GM04503 (cell line): ENCODE results near the gene ARHGAP4.

Experiments
- DNase-seq: peaks from one replicate; pipeline ENCODE4 v3.0.0-alpha.2; 2012; ENCODE audit warnings: low read depth

The ARHGAP4 gene

GRCh38 chrX:153963546-153963945 lies 37.5 kb upstream of the ARHGAP4 start:
- no peak for DNase-seq

GRCh38 chrX:153961292-153961691 lies 35.2 kb upstream of the ARHGAP4 start:
- no peak for DNase-seq

- no peak for DNase-seq
These were observed 34.7 kb upstream of the ARHGAP4 start for GRCh38 chrX:153960786-153961185.

GRCh38 chrX:153960077-153960476 lies 34.0 kb upstream of the ARHGAP4 start:
- no peak for DNase-seq

- no peak for DNase-seq
These were observed 33.6 kb upstream of the ARHGAP4 start for GRCh38 chrX:153959649-153960048.

GRCh38 chrX:153958605-153959004 lies 32.5 kb upstream of the ARHGAP4 start:
- DNase-seq, result no peak

- no peak for DNase-seq
These were observed 31.2 kb upstream of the ARHGAP4 start for GRCh38 chrX:153957224-153957623.

- DNase-seq, result no peak
These were observed 30.2 kb upstream of the ARHGAP4 start for GRCh38 chrX:153956044-153956907.

GRCh38 chrX:153955228-153955732 lies 29.2 kb upstream of the ARHGAP4 start:
- DNase-seq, result no peak

- no peak for DNase-seq
These were observed 28.6 kb upstream of the ARHGAP4 start for GRCh38 chrX:153954558-153955227.

- DNase-seq, result no peak
These were observed 28.0 kb upstream of the ARHGAP4 start for GRCh38 chrX:153953892-153954557.

GRCh38 chrX:153953342-153953830 lies 27.3 kb upstream of the ARHGAP4 start:
- no peak for DNase-seq

- DNase-seq, result no peak
These were observed 26.4 kb upstream of the ARHGAP4 start for GRCh38 chrX:153952373-153953026.

- DNase-seq, result no peak
These were observed 25.8 kb upstream of the ARHGAP4 start for GRCh38 chrX:153951683-153952372.

- no peak for DNase-seq
These were observed 24.1 kb upstream of the ARHGAP4 start for GRCh38 chrX:153950127-153950526.

GRCh38 chrX:153948847-153949805 lies 23.1 kb upstream of the ARHGAP4 start:
- no peak for DNase-seq

- no peak for DNase-seq
These were observed 22.0 kb upstream of the ARHGAP4 start for GRCh38 chrX:153948002-153948466.

GRCh38 chrX:153947009-153947769 lies 21.1 kb upstream of the ARHGAP4 start:
- DNase-seq, result no peak
